GM18526 (cell line): ENCODE data around the gene CORO2A.

Experiments used
- POLR2A ChIP-seq: IDR thresholded peaks from 3 replicates; pipeline ENCODE4 v1.6.1; 2011; ENCODE audit not compliant: insufficient read length; ENCODE audit errors: extremely low read depth

CORO2A gene

GRCh38 chr9:98171176-98171925 lies 21.1 kb downstream of the CORO2A start:
- no peak for TF ChIP-seq POLR2A

DNA sequence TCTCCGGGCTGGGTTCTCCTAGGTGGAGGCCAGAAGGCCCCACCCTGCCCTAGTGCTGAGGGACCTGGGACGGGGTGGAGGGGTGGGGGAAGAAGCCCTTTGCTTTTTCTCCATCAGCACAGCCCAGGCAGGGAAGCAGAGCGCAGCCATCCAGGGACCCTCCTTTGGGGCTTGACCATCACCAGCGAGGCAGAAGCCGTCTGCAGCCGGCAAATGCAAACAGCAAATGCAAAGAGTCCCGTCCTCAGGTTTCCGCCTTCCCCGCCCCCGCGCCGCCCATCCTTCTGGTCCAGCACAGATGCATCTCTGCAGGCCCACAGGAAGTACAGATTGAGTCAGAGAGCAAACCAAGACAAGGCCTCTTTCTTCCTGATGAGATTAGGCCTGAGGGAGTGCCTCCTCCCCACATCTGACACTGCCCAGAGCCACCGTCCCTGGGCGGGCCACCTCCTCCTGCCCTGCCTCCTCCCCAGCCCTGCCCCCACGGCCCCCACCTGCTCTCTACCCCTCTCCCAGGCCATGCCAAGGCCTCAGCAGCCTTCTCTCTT lies 23.4 kb downstream of the CORO2A start:
- no peak for TF ChIP-seq POLR2A

DNA sequence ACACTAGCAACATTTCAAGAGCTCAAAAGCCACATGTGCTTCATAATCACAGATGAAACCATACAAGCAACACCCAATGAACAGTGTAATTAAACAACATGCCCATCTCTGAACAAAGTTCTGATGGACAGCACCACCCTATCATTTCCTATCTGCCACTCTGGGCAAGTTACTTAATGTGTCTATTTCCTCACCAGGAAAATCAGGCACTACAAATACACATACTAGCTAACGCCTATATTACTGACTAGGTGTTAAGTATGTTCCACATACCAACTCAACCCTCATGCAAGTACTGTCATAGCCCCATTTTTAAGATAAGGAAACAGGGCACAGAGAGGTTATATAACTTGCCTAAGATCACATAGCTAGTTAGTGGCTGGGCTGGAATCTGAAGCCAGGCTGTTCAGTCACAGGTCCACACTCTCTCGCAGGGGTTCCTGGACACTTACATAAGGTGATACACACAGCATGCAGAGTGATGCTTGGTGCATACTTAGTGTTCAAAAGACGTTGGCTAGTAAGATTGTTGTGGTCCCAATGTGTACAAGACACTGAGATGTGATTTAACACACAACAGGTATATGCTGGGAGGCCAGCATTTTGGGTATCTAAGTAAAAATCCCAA lies 24.2 kb downstream of the CORO2A start:
- no peak for TF ChIP-seq POLR2A

GRCh38 chr9:98164912-98165311 lies 27.5 kb downstream of the CORO2A start:
- TF ChIP-seq POLR2A = no peak

DNA sequence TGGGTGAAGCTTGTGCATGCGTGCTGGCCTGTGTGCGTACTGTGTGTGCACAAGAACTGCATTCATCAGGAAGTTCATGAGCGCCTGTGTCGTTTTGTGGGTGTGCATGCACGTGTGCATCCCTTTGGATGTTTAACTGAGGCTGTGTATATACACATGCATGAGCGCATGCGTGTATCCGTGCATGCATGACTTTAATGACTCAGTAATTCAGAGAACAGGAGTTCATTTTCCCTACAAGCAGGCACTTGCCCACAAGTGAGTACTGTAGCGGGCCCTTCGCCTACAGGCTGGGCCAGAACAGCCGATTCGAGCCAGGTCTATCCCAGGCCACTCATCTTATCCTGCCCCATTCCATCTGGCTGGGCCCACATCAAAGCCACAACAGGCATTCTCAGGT lies 29.8 kb downstream of the CORO2A start:
- no peak for TF ChIP-seq POLR2A

GRCh38 chr9:98161851-98162250 lies 30.6 kb downstream of the CORO2A start:
- no peak for TF ChIP-seq POLR2A

DNA sequence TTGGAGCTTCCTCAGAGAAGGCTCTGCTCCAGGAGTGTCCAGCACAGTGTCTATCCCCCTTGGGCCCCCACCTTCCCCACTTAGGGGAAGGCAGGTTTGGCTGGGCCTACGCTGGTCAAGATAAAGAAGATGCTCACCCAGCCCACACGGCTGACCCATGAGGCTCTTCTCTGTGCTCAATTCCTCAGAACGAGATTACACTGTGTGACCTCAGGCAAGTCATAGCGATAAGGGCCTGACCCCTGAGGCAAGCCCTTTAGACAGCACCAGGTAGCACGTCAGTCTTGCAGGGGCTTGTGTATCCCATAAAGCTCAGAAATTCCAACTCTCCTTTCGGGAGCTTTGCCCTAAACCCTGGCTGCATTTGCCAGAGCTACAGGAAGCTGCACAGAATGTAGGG lies 32.6 kb downstream of the CORO2A start:
- TF ChIP-seq POLR2A = no peak

GRCh38 chr9:98159301-98159700 lies 33.1 kb downstream of the CORO2A start:
- no peak for TF ChIP-seq POLR2A

GRCh38 chr9:98158071-98158831 lies 34.2 kb downstream of the CORO2A start:
- no peak for TF ChIP-seq POLR2A

- no peak for TF ChIP-seq POLR2A
These were observed 35.1 kb downstream of the CORO2A start for GRCh38 chr9:98157372-98157771.

DNA sequence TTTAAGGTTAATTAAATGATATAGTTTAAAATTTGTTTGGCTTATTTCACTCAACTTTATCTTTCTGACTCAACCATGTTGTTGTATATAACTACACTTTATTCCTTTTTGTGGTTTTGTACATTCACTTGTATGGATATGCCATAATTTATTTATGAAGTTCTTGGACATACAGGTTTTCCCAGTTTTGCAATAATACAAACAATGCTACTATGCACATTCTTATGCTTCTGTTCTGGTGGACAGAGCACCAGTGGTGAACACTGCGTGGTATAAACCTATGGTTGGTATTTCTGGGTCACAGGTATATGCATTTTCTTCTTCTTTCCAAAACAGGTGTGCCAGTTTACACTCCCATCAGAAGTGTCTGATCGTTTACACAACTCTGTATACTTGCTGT lies 37.8 kb downstream of the CORO2A start:
- TF ChIP-seq POLR2A = no peak

- no peak for TF ChIP-seq POLR2A
These were observed 39.9 kb downstream of the CORO2A start for GRCh38 chr9:98152526-98152925.

DNA sequence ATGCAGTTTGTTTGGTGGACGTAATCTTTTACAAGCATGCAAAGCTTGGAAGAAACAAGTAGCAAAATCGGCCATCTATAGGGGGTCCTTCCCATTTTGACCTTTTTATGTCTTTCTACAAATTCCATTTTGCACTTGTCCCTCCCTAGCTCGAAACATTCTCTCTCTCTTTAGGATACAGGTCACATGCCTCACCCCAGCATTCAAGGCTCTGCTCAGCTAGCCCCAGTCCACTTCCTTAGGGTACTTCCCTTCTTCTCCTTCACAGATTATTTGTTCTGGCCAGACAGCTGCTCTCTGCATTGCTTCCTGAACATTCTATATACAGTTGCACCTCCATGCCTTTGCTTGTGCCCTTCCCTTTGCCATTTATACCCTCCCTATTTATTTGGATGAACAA lies 41.7 kb downstream of the CORO2A start:
- no peak for TF ChIP-seq POLR2A

DNA sequence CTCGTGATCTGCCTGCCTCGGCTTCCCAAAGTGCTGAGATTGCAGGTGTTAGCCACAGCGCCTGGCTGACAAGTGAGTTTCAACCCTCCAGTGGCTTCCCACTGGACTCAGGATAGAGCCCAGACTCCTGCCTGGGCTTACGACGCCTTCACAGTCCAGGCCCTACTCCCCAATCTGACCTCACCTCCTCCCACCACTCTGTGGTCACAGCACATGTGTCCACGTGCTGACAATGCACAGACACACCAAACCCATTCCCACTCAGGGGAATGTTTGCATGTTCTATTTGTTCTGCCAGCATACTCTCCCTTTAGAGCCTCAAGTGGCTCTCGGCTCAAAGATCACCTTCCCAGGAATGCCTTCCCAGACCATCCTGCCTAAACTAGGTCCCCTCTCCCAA lies 42.3 kb downstream of the CORO2A start:
- no peak for TF ChIP-seq POLR2A

GRCh38 chr9:98149422-98149821 lies 43.0 kb downstream of the CORO2A start:
- TF ChIP-seq POLR2A = no peak

DNA sequence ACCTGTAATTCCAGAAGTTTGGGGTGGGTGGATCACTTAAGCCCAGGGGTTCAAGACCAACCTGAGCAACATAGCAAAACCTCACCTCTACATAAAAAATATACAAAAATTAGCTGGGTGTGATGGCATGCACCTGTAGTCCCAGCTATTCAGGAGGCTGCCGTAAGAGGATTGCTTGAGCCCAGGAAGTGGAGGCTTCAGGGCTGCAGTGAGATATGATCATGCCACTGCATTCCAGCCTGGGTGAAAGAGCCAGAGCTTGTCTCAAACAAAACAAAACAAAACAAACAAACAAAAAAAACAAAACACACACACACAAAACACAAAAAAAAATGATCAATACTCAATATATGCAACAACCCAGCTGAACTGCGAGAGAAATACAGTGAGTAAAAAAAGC lies 44.0 kb downstream of the CORO2A start:
- no peak for TF ChIP-seq POLR2A
